RWPE2 (cell line): ENCODE data around the gene CAMK1D.

Experiments used
- ATAC-seq: fragments of 200-7000 bp; cut with Tn5 transposase; 3 replicates; pipeline ENCODE4 v1.9.1; 2021; ENCODE audit warnings: low read depth
- DNase-seq: peaks from one replicate; pipeline ENCODE4 v3.0.0-alpha.2; 2020; ENCODE audit warnings: low spot score
- H3K27ac ChIP-seq: fragments of 450-650 bp; 2 replicates; pipeline ENCODE4 v1.5.1; 2017; ENCODE audit warnings: mild to moderate bottlenecking; ENCODE audit not compliant: poor library complexity, severe bottlenecking
- H3K27me3 ChIP-seq: fragments of 250-450 bp; sonication (Bioruptor Pico); 2 replicates; pipeline ENCODE4 v1.5.1; 2021; ENCODE audit warnings: mild to moderate bottlenecking, moderate library complexity; ENCODE audit not compliant: insufficient read depth, poor library complexity, severe bottlenecking
- H3K36me3 ChIP-seq: fragments of 250-450 bp; sonication (Bioruptor Pico); 2 replicates; pipeline ENCODE4 v1.5.1; 2020; ENCODE audit warnings: low read depth, mild to moderate bottlenecking, moderate library complexity
- H3K4me1 ChIP-seq: fragments of 250-450 bp; sonication (Bioruptor Pico); 2 replicates; pipeline ENCODE4 v1.5.1; 2021; ENCODE audit warnings: mild to moderate bottlenecking, moderate library complexity; ENCODE audit not compliant: insufficient read depth, poor library complexity, severe bottlenecking
- H3K4me3 ChIP-seq: fragments of 250-450 bp; sonication (Bioruptor Pico); 2 replicates; pipeline ENCODE4 v1.5.1; 2021; ENCODE audit warnings: mild to moderate bottlenecking, moderate library complexity; ENCODE audit not compliant: severe bottlenecking
- H3K9me3 ChIP-seq: fragments of 250-450 bp; sonication (Bioruptor Pico); 2 replicates; pipeline ENCODE4 v1.5.1; 2021; ENCODE audit warnings: mild to moderate bottlenecking, moderate library complexity; ENCODE audit not compliant: severe bottlenecking
- TF ChIP-seq, protein P1 (sequence below): fragments of 450-650 bp; IDR thresholded peaks from one replicate; pipeline ENCODE4 v1.5.1; 2017; ENCODE audit warnings: mild to moderate bottlenecking, moderate library complexity; ENCODE audit not compliant: poor library complexity, severe bottlenecking

CAMK1D gene

GRCh38 chr10:12758271-12758670 is 408.9 kb downstream of the CAMK1D start:
- H3K36me3 ChIP-seq, result no peaks in the 10 kb centered on the region
- H3K27me3 ChIP-seq, result no peaks in the 10 kb centered on the region
- ATAC-seq, result no peak
- H3K9me3 ChIP-seq, result no peaks in the 10 kb centered on the region
- no peak for DNase-seq
- H3K27ac ChIP-seq, result no peak overlapping the region
- H3K4me1 ChIP-seq, result no peaks in the 10 kb centered on the region
- H3K4me3 ChIP-seq, result no peak overlapping the region
- TF ChIP-seq, protein P1, sequence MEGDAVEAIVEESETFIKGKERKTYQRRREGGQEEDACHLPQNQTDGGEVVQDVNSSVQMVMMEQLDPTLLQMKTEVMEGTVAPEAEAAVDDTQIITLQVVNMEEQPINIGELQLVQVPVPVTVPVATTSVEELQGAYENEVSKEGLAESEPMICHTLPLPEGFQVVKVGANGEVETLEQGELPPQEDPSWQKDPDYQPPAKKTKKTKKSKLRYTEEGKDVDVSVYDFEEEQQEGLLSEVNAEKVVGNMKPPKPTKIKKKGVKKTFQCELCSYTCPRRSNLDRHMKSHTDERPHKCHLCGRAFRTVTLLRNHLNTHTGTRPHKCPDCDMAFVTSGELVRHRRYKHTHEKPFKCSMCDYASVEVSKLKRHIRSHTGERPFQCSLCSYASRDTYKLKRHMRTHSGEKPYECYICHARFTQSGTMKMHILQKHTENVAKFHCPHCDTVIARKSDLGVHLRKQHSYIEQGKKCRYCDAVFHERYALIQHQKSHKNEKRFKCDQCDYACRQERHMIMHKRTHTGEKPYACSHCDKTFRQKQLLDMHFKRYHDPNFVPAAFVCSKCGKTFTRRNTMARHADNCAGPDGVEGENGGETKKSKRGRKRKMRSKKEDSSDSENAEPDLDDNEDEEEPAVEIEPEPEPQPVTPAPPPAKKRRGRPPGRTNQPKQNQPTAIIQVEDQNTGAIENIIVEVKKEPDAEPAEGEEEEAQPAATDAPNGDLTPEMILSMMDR, result no peak

DNA sequence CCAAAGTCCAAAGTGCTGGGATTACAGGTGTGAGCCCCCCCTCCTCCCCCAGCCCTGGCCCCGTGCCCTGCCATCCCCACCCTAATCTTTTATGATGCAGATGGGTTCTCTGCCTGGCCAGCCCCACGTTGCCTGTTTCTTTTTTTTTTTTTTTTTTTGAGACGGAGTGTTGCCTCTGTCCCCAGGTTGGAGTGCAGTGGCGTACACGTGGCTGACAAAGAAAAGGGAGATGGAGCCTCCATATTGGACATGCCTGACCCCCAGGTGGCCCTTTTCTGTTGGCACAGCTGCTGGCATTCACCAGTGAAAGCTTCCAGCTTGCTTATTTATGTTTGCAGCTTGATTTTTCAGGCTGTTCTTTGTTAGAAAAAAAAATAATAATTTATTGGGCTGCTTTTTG is 416.9 kb downstream of the CAMK1D start:
- no peak for DNase-seq
- H3K27me3 ChIP-seq, result no peaks in the 10 kb centered on the region
- no peaks in the 10 kb centered on the region for H3K9me3 ChIP-seq
- no peak overlapping the region for H3K4me3 ChIP-seq
- no peak overlapping the region for H3K27ac ChIP-seq
- H3K36me3 ChIP-seq, result no peaks in the 10 kb centered on the region
- TF ChIP-seq, protein P1, result no peak
- H3K4me1 ChIP-seq, result no peaks in the 10 kb centered on the region
- no peak for ATAC-seq

- no peak overlapping the region for H3K27ac ChIP-seq
- TF ChIP-seq, protein P1, result no peak
- H3K36me3 ChIP-seq, result no peaks in the 10 kb centered on the region
- H3K9me3 ChIP-seq, result no peaks in the 10 kb centered on the region
- H3K27me3 ChIP-seq, result no peaks in the 10 kb centered on the region
- H3K4me1 ChIP-seq, result no peaks in the 10 kb centered on the region
- peak; percentile 44; the same call in 1 of the 3 replicates for ATAC-seq
- H3K4me3 ChIP-seq, result no peak overlapping the region
- DNase-seq, result no peak
These were observed 419.1 kb downstream of the CAMK1D start for GRCh38 chr10:12768156-12769100.

DNA sequence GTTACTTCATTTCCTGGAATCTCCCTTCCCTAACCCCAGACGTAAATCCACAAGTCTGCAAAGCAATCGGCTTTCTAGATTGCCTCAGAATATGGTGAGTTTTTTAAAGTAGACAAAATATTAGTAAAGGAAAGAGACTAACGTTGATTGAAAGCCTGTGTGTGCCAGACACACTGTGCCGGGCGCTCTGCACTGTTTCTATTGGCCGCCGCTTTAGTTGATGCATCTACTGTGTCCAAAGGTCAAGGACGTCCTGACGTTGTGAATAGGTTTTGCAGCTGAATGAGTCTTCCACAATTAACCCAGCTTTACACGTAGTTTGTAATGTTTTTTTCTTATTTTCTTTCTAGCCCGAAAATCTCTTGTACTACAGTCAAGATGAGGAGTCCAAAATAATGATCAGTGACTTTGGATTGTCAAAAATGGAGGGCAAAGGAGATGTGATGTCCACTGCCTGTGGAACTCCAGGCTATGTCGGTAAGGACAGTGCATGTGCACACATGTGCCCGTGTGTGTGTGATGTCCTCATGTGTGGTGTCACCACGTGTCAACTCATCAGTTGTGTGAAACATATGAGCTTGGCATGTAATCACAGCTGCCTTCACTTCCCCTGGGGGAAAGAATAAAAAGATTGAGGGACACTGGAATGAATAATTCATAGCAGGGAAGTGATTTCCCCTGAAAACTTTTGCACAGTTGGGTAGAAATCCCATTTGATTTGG is 420.1 kb downstream of the CAMK1D start:
- Histone ChIP-seq H3K27ac (no peak overlapping the region), H3K9me3 (no peaks in the 10 kb centered on the region), H3K4me3 (no peak overlapping the region), H3K36me3 (no peaks in the 10 kb centered on the region), H3K4me1 (no peaks in the 10 kb centered on the region), H3K27me3 (no peaks in the 10 kb centered on the region)
- TF ChIP-seq, protein P1, result no peak
- ATAC-seq (no peak), DNase-seq (no peak)
